ENCODE data around the gene CHTOP. TPM values are rescaled to one million over a fixed set of nuclear protein-coding genes. Genes with fewer than 3 reads are reported as not detected.
A peak's percentile ranks its signal among the peaks of the same experiment; 100 is the strongest.

Gene CHTOP
- polyA plus RNA-seq, 1 donor from 2014 or later: 159 TPM

GRCh38 chr1:153648000-153648643, 14.3 kb downstream of the CHTOP start:
- TF ChIP-seq POLR2AphosphoS5 (IDR thresholded peaks at IDR 0.05): no peak
- TF ChIP-seq RAD21 (conservative IDR thresholded peaks at IDR 0.05): no peak
- Histone ChIP-seq H2AFZ (ENCODE audit: low read depth, low read length) (no peak overlapping the region), H3K79me2 (replicated peaks; ENCODE audit: insufficient read depth, low read length) (no peaks in the 10 kb centered on the region), H3K4me2 (ENCODE audit: low read length) (no peak overlapping the region), H3K36me3 (ENCODE audit: insufficient read depth, low read length) (no peaks in the 10 kb centered on the region), H3K4me3 (ENCODE audit: low read length) (no peak overlapping the region), H3K27ac (ENCODE audit: low read length) (no peak overlapping the region), H3F3A (ENCODE audit: insufficient read depth, low read length, poor library complexity, severe bottlenecking) (no peaks in the 10 kb centered on the region), H3K9ac (ENCODE audit: low read length) (no peak overlapping the region), H3K9me2 (ENCODE audit: insufficient read depth, low read length) (no peaks in the 10 kb centered on the region), H3K27me3 (ENCODE audit: insufficient read depth, low read depth, low read length) (no peaks in the 10 kb centered on the region), H4K20me1 (ENCODE audit: insufficient read depth) (no peaks in the 10 kb centered on the region), H3K9me3 (ENCODE audit: low read length) (no peaks in the 10 kb centered on the region)

- H3K79me2 ChIP-seq (replicated peaks; ENCODE audit: insufficient read depth, low read length): no peaks in the 10 kb centered on the region
- TF ChIP-seq POLR2AphosphoS5 (IDR thresholded peaks at IDR 0.05): peak; percentile 28
- TF ChIP-seq REST (IDR thresholded peaks at IDR 0.05; ENCODE audit: borderline replicate concordance): no peak
- no peak for TF ChIP-seq TAF1 (IDR thresholded peaks at IDR 0.05; ENCODE audit: low read depth)
- no peak for TF ChIP-seq EZH2 (IDR thresholded peaks at IDR 0.05; ENCODE audit: borderline replicate concordance, insufficient read depth, low read length, poor library complexity, severe bottlenecking)
- no peaks in the 10 kb centered on the region for H3K9me2 ChIP-seq (ENCODE audit: insufficient read depth, low read length)
- H3K4me2 ChIP-seq (ENCODE audit: low read length): no peak overlapping the region
- no peak overlapping the region for H2AFZ ChIP-seq (ENCODE audit: low read depth, low read length)
- no peaks in the 10 kb centered on the region for H4K20me1 ChIP-seq (ENCODE audit: insufficient read depth)
- no peaks in the 10 kb centered on the region for H3K27me3 ChIP-seq (ENCODE audit: insufficient read depth, low read depth, low read length)
- no peak overlapping the region for H3K27ac ChIP-seq (ENCODE audit: low read length)
- no peak overlapping the region for H3K9ac ChIP-seq (ENCODE audit: low read length)
- no peaks in the 10 kb centered on the region for H3K9me3 ChIP-seq (ENCODE audit: low read length)
- H3F3A ChIP-seq (ENCODE audit: insufficient read depth, low read length, poor library complexity, severe bottlenecking): no peaks in the 10 kb centered on the region
- H3K4me3 ChIP-seq (ENCODE audit: low read length): no peak overlapping the region
- H3K36me3 ChIP-seq (ENCODE audit: insufficient read depth, low read length): no peaks in the 10 kb centered on the region
Measured at GRCh38 chr1:153649137-153649862, 15.4 kb downstream of the CHTOP start.

- no peak overlapping the region for H3K9ac ChIP-seq (ENCODE audit: low read length)
- H3K4me2 ChIP-seq (ENCODE audit: low read length): no peak overlapping the region
- no peaks in the 10 kb centered on the region for H3K9me3 ChIP-seq (ENCODE audit: low read length)
- no peak overlapping the region for H2AFZ ChIP-seq (ENCODE audit: low read depth, low read length)
- TF ChIP-seq POLR2AphosphoS5 (IDR thresholded peaks at IDR 0.05) (no peak), MXI1 (conservative IDR thresholded peaks at IDR 0.05; ENCODE audit: poor library complexity, severe bottlenecking) (no peak), RAD21 (conservative IDR thresholded peaks at IDR 0.05) (no peak), EZH2 (IDR thresholded peaks at IDR 0.05; ENCODE audit: borderline replicate concordance, insufficient read depth, low read length, poor library complexity, severe bottlenecking) (no peak), CTCF (IDR thresholded peaks at IDR 0.05; ENCODE audit: poor library complexity, severe bottlenecking) (no peak), EP300 (conservative IDR thresholded peaks at IDR 0.05; ENCODE audit: poor library complexity, severe bottlenecking) (no peak), REST (IDR thresholded peaks at IDR 0.05; ENCODE audit: borderline replicate concordance) (no peak), TAF1 (IDR thresholded peaks at IDR 0.05; ENCODE audit: low read depth) (no peak), SMC3 (conservative IDR thresholded peaks at IDR 0.05; ENCODE audit: poor library complexity) (no peak)
- H3K27me3 ChIP-seq (ENCODE audit: insufficient read depth, low read depth, low read length): no peaks in the 10 kb centered on the region
- H3K79me2 ChIP-seq (replicated peaks; ENCODE audit: insufficient read depth, low read length): no peaks in the 10 kb centered on the region
- H3K36me3 ChIP-seq (ENCODE audit: insufficient read depth, low read length): no peaks in the 10 kb centered on the region
- no peaks in the 10 kb centered on the region for H3F3A ChIP-seq (ENCODE audit: insufficient read depth, low read length, poor library complexity, severe bottlenecking)
- no peaks in the 10 kb centered on the region for H3K9me2 ChIP-seq (ENCODE audit: insufficient read depth, low read length)
- no peak overlapping the region for H3K27ac ChIP-seq (ENCODE audit: low read length)
- H4K20me1 ChIP-seq (ENCODE audit: insufficient read depth): no peaks in the 10 kb centered on the region
- no peak overlapping the region for H3K4me3 ChIP-seq (ENCODE audit: low read length)
Measured at GRCh38 chr1:153649863-153650235, 16.0 kb downstream of the CHTOP start.
